K562 (cell line): ENCODE data around the gene GABRB1. TPM values are rescaled to one million over a fixed set of nuclear protein-coding genes. Genes with fewer than 3 reads are reported as not detected.

Source experiments
- ATAC-seq: fragments of 200-7000 bp; cut with Tn5 transposase; 3 replicates; pipeline ENCODE4 v1.9.1; 2020; ENCODE audit warnings: moderate library complexity
- BruUV-seq: library from RNA; stranded (reverse); fragments of 400-500 nt; replicated peaks from 2 replicates; lab custom pipeline; 2021; lab: Mats Ljungman, UMichigan
- CTCF ChIA-PET: fragments of 300-600 bp; formaldehyde crosslinking; extraction: SDS; loops from one replicate; lab custom pipeline; 2021; ENCODE audit warnings: low intra/inter-chr PET ratio; lab: Yijun Ruan, JAX
- POLR2A ChIA-PET: fragments of 300-600, 350-650 bp; sonication (Branson Sonifier 250); formaldehyde crosslinking; extraction: SDS; loops from one replicate; lab custom pipeline; 2021; ENCODE audit warnings: antibody characterized with exemption, inconsistent platforms; lab: Yijun Ruan, JAX
- DNase-seq, 4 experiments: peaks; one replicate each; pipeline versions ENCODE4 v3.0.0 to v3.0.0-alpha.2; 2011 to 2018; ENCODE audit warnings: low spot score in 3 of 4, mixed read lengths in 3 of 4; ENCODE audit errors: extremely low read depth in 1 of 4
- FAIRE-seq: peaks from 2 replicates; lab custom pipeline; 2011; peaks lifted over from hg19 to GRCh38; lab: Jason Lieb, UNC
- H2AFZ ChIP-seq: 2 replicates; pipeline ENCODE4 v1.6.0; 2011; ENCODE audit warnings: low read depth, low read length, control low read depth, inconsistent platforms
- H3K27ac ChIP-seq: fragments of 200-600 bp; 3 replicates; pipeline ENCODE4 v1.8.0; 2011; ENCODE audit warnings: low read depth, mild to moderate bottlenecking, control low read depth, inconsistent platforms, low read length, moderate library complexity, mixed read lengths; ENCODE audit errors: extremely low read depth
- H3K27me3 ChIP-seq, 2 experiments: fragments of 300-600 bp in 1 of 2; 2 replicates in 1 of 2; 3 replicates in 1 of 2; pipeline versions ENCODE4 v1.6.0 to v1.8.0; 2011; ENCODE audit warnings: inconsistent platforms in 2 of 2, low read length in 2 of 2, mild to moderate bottlenecking in 1 of 2, mixed read lengths in 1 of 2, moderate library complexity in 1 of 2; ENCODE audit not compliant: control insufficient read depth in 2 of 2, insufficient read depth in 2 of 2
- H3K36me3 ChIP-seq: fragments of 300-600 bp; 3 replicates; pipeline ENCODE4 v1.8.0; 2011; ENCODE audit warnings: mild to moderate bottlenecking, low read length, inconsistent platforms; ENCODE audit not compliant: control insufficient read depth, insufficient read depth
- H3K4me1 ChIP-seq, 2 experiments: fragments of 200-600 bp in 1 of 2; replicated peaks in 1 of 2; 2 replicates in 1 of 2; 3 replicates in 1 of 2; pipeline versions ENCODE4 v1.5.1 to v1.8.0; 2011; ENCODE audit warnings: inconsistent platforms in 2 of 2, low read length in 2 of 2, mild to moderate bottlenecking in 1 of 2, mixed read lengths in 1 of 2, moderate library complexity in 1 of 2; ENCODE audit not compliant: control insufficient read depth in 2 of 2, insufficient read depth in 2 of 2
- H3K4me2 ChIP-seq: 2 replicates; pipeline ENCODE4 v1.6.1; 2011; ENCODE audit warnings: low read length, control low read depth, inconsistent platforms, mixed read lengths; ENCODE audit not compliant: insufficient read depth
- H3K4me3 ChIP-seq: fragments of 200-600 bp; sonication (generic), shearing (Covaris generic); 2 replicates; pipeline ENCODE4 v1.5.1; 2016; ENCODE audit warnings: control low read depth, inconsistent platforms
- H3K79me2 ChIP-seq: fragments of 200-600 bp; 3 replicates; pipeline ENCODE4 v1.8.0; 2011; ENCODE audit warnings: low read length, inconsistent platforms; ENCODE audit not compliant: control insufficient read depth, insufficient read depth
- H3K9ac ChIP-seq, 2 experiments: 2 replicates each; pipeline versions ENCODE4 v1.6.0 to v1.6.1; 2011; ENCODE audit warnings: low read depth in 2 of 2, low read length in 2 of 2, control low read depth in 1 of 2, inconsistent platforms in 1 of 2, mild to moderate bottlenecking in 1 of 2, mixed read lengths in 1 of 2; ENCODE audit not compliant: insufficient read depth in 1 of 2
- H3K9me1 ChIP-seq: one replicate; pipeline ENCODE4 v1.6.0; 2011; ENCODE audit warnings: inconsistent platforms, mild to moderate bottlenecking, low read length, moderate library complexity; ENCODE audit not compliant: control insufficient read depth, insufficient read depth
- H3K9me3 ChIP-seq: replicated peaks from 2 replicates; pipeline ENCODE4 v1.5.1; 2011; ENCODE audit warnings: low read depth, low read length, inconsistent platforms; ENCODE audit not compliant: control insufficient read depth, insufficient read depth
- H4K20me1 ChIP-seq: replicated peaks from 2 replicates; pipeline ENCODE4 v1.6.1; 2011; ENCODE audit warnings: low read length, inconsistent platforms, mixed read lengths; ENCODE audit not compliant: control insufficient read depth, insufficient read depth
- CHD2 ChIP-seq: IDR thresholded peaks from 2 replicates; pipeline ENCODE4 v1.6.1; 2011; ENCODE audit warnings: low read depth, low read length
- FOXA3 ChIP-seq, 2 experiments: fragments of 450-650 bp in 1 of 2; sonication (generic) in 1 of 2; formaldehyde crosslinking; IDR thresholded peaks in 1 of 2; conservative IDR thresholded peaks in 1 of 2; 2 replicates each; pipeline versions ENCODE4 v1.4.0 to v1.8.0; 2020 to 2022; ENCODE audit warnings: mild to moderate bottlenecking in 2 of 2, missing genetic modification reagents in 1 of 2
- JUNB ChIP-seq: fragments of 450-650 bp; formaldehyde crosslinking; conservative IDR thresholded peaks from 2 replicates; pipeline ENCODE4 v1.4.0; 2020; ENCODE audit warnings: mild to moderate bottlenecking
- NCOA1 ChIP-seq: fragments of 450-650 bp; IDR thresholded peaks from 2 replicates; pipeline ENCODE4 v1.6.1; 2016; ENCODE audit warnings: low read depth
- NEUROD1 ChIP-seq: fragments of 150-350 bp; IDR thresholded peaks from 2 replicates; pipeline ENCODE4 v1.6.1; 2014; ENCODE audit warnings: borderline replicate concordance, low read length, low read depth; ENCODE audit not compliant: partially characterized antibody
- SIX5 ChIP-seq, 2 experiments: IDR thresholded peaks; 2 replicates each; pipeline ENCODE4 v1.6.1; 2011; ENCODE audit warnings: low read length in 2 of 2, borderline replicate concordance in 1 of 2, low read depth in 1 of 2, mild to moderate bottlenecking in 1 of 2, moderate library complexity in 1 of 2; ENCODE audit not compliant: insufficient read depth in 1 of 2
- SMAD2 ChIP-seq: fragments of 150-350 bp; IDR thresholded peaks from 2 replicates; pipeline ENCODE4 v1.6.1; 2014; ENCODE audit warnings: low read depth, mild to moderate bottlenecking, low read length
- STAG1 ChIP-seq: sonication (generic); formaldehyde crosslinking; IDR thresholded peaks from 2 replicates; pipeline ENCODE4 v1.5.0; 2020; ENCODE audit warnings: missing genetic modification reagents, borderline replicate concordance
- TSC22D4 ChIP-seq: fragments of 450-650 bp; IDR thresholded peaks from 2 replicates; pipeline ENCODE4 v1.6.1; 2016; ENCODE audit warnings: missing genetic modification characterization, missing biosample characterization, control low read depth
- ZFP91 ChIP-seq: sonication (generic); formaldehyde crosslinking; IDR thresholded peaks from 2 replicates; pipeline ENCODE4 v1.8.0; 2022; ENCODE audit warnings: mild to moderate bottlenecking, missing genetic modification reagents
- ZNF282 ChIP-seq: sonication (generic); formaldehyde crosslinking; IDR thresholded peaks from 2 replicates; pipeline ENCODE4 v1.8.1; 2023; ENCODE audit warnings: missing genetic modification reagents
- ZNF398 ChIP-seq: fragments of 250-450 bp; sonication (Bioruptor Pico); IDR thresholded peaks from 2 replicates; pipeline ENCODE4 v1.8.0; 2021; ENCODE audit warnings: moderate library complexity, mild to moderate bottlenecking, inconsistent platforms
- ZNF408 ChIP-seq: fragments of 250-450 bp; sonication (Bioruptor Pico); IDR thresholded peaks from 2 replicates; pipeline ENCODE4 v1.4.0; 2020; ENCODE audit warnings: low read depth, mild to moderate bottlenecking, moderate library complexity
- ZNF444 ChIP-seq: fragments of 250-450 bp; sonication (Bioruptor Pico); IDR thresholded peaks from 2 replicates; pipeline ENCODE4 v1.4.0; 2020; ENCODE audit warnings: mild to moderate bottlenecking, moderate library complexity
- ZNF551 ChIP-seq: fragments of 250-450 bp; sonication (Bioruptor Pico); IDR thresholded peaks from 2 replicates; pipeline ENCODE4 v1.5.0; 2021; ENCODE audit warnings: mild to moderate bottlenecking, moderate library complexity
- ZSCAN29 ChIP-seq: fragments of 450-650 bp; IDR thresholded peaks from 2 replicates; pipeline ENCODE4 v1.6.1; 2017
- WGBS: fragments of 100-300 bp; shearing (Covaris generic); methylation state at CpG from one replicate; pipeline ENCODE4 v1.1.6; 2016; ENCODE audit warnings: low coverage, mixed read lengths; ENCODE audit not compliant: insufficient coverage; ENCODE audit errors: missing lambda C conversion rate; 5-methylcytosine and 5-hydroxymethylcytosine counted together
- in situ Hi-C: fragments of 300-500 bp; cut with MboI; formaldehyde crosslinking; loops from 4 replicates; pipeline ENCODE4 v1.15.0; 2018; ENCODE audit warnings: inconsistent platforms, mixed read lengths
- intact Hi-C: fragments of 100-400 bp; cut with micrococcal nuclease; formaldehyde crosslinking; loops from 2 replicates; pipeline ENCODE4 v1.14.2; 2022
- polyA plus RNA-seq, 8 experiments: library from polyadenylated mRNA; depleted of rRNA in 4 of 8; stranded (reverse) in 5 of 8; unstranded in 3 of 8; fragments of >200 nt; fragmentation: Nextera tagmentation in 2 of 8; fragmentation: Illumina TruSeq in 1 of 8; extraction: Ambion mirVana in 2 of 8; extraction: Trizol in 1 of 8; gene quantifications; 2 replicates each; pipeline versions ENCODE4 v1.2.1 to v1.2.3, GENCODE V29; 2011 to 2014; ENCODE audit warnings: inconsistent platforms in 1 of 8, missing spikeins in 1 of 8
- total RNA-seq, 7 experiments: library from RNA; depleted of rRNA in 6 of 7; stranded (reverse); fragments of >200 nt in 6 of 7; fragmentation: Illumina TruSeq in 2 of 7; extraction: Trizol in 2 of 7; gene quantifications; 2 replicates each; pipeline versions ENCODE4 v1.2.1 to v1.2.3, GENCODE V29; 2011 to 2021; ENCODE audit warnings: low replicate concordance in 1 of 7
- TF ChIP-seq, protein P1 (sequence below): fragments of 450-650 bp; formaldehyde crosslinking; IDR thresholded peaks from 2 replicates; pipeline ENCODE4 v1.4.0; 2020; ENCODE audit warnings: mild to moderate bottlenecking, mixed read lengths

GABRB1 gene
- total and polyA plus RNA-seq, 9 of the 15 experiments (the other 6 are each of a cell fraction or from before 2014, with no cell fraction given) = not detected

DNA sequence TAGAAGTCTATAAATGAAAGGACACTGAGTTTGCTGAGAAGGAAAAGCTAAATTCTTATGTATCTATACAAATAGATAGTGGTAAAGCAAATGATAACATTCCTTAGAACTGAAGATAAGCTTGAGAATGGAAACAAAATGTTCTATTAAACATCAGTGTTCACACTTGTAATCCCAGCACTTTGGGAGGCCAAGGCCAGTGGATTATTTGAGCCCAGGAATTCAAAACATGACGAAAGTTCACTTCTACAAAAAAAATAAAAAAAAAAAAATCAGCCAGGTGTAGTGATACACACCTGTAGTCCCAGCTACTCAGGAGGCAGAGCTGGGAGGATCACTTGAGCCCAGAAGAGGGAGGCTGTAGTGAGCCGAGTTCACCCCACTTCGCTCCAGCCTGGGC lies 232.4 kb downstream of the GABRB1 start:
- in situ Hi-C loops = no loop called here
- POLR2A ChIA-PET = no interaction called here

More for the DNA sequence above, 232.4 kb downstream of the GABRB1 start:
- Histone ChIP-seq H3K36me3 (no peaks in the 10 kb centered on the region), H3K27ac (no peak overlapping the region), H3K4me3 (no peak overlapping the region), H2AFZ (no peak overlapping the region), H3K27me3 (no peaks in the 10 kb centered on the region), H3K9me1 (no peaks in the 10 kb centered on the region), H3K4me1 (no peaks in the 10 kb centered on the region), H4K20me1 (no peaks in the 10 kb centered on the region), H3K9me3 (no peaks in the 10 kb centered on the region), H3K79me2 (no peaks in the 10 kb centered on the region), H3K4me2 (no peak overlapping the region), H3K9ac (no peak overlapping the region)
- 3% methylated on average over 3 of the region's 3 CpGs for WGBS
- CTCF ChIA-PET = no interaction called here
- TF ChIP-seq ZNF282 (CRISPR knock-in tag) (no peak), ZNF551 (CRISPR knock-in tag) (no peak), NEUROD1 (no peak), STAG1 (no peak), FOXA3 (CRISPR knock-in tag; conservative IDR thresholded peaks at IDR 0.05 in 1 of 2, IDR thresholded peaks at IDR 0.05 in 1 of 2) (no peak), TSC22D4 (tag) (no peak), CHD2 (no peak), ZFP91 (CRISPR knock-in tag) (no peak), ZNF444 (CRISPR knock-in tag) (no peak), ZSCAN29 (no peak), ZNF408 (CRISPR knock-in tag) (no peak), NCOA1 (no peak), SIX5 (IDR thresholded peaks at IDR 0.05; ENCODE audit: borderline replicate concordance in 1 of 2, insufficient read depth in 1 of 2, low read depth in 1 of 2, low read length in 2 of 2) (no peak), ZNF398 (CRISPR knock-in tag) (no peak), JUNB (CRISPR knock-in tag) (no peak), SMAD2 (no peak)
- TF ChIP-seq, protein P1, sequence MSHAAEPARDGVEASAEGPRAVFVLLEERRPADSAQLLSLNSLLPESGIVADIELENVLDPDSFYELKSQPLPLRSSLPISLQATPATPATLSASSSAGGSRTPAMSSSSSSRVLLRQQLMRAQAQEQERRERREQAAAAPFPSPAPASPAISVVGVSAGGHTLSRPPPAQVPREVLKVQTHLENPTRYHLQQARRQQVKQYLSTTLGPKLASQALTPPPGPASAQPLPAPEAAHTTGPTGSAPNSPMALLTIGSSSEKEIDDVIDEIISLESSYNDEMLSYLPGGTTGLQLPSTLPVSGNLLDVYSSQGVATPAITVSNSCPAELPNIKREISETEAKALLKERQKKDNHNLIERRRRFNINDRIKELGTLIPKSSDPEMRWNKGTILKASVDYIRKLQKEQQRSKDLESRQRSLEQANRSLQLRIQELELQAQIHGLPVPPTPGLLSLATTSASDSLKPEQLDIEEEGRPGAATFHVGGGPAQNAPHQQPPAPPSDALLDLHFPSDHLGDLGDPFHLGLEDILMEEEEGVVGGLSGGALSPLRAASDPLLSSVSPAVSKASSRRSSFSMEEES (CRISPR knock-in tag) = no peak
- ATAC-seq = no peak
- no TSS peak for BruUV-seq
- FAIRE-seq = no peak
- intact Hi-C loops = no loop called here
- DNase-seq = no peak
